Measurements from ENCODE around the gene CHPF. TPM values are rescaled to one million over a fixed set of nuclear protein-coding genes. Genes with fewer than 3 reads are reported as not detected.

The CHPF gene
- total RNA-seq, 1 donor from 2014 or later: 151 TPM

- TF ChIP-seq EZH2 (IDR thresholded peaks at IDR 0.05; ENCODE audit: insufficient read depth, low read length) (no peak), CTCF (IDR thresholded peaks at IDR 0.05; ENCODE audit: insufficient read depth, low read depth, low read length) (no peak)
- Histone ChIP-seq H3K36me3 (ENCODE audit: insufficient read depth, low read length) (peaks cover 13% of the 10 kb centered on the region), H3K4me2 (ENCODE audit: low read length) (no peak overlapping the region), H3K79me2 (ENCODE audit: insufficient read depth, low read length) (peaks cover 32% of the 10 kb centered on the region), H3K27me3 (ENCODE audit: insufficient read depth, low read length) (no peaks in the 10 kb centered on the region), H3K9ac (ENCODE audit: low read length) (peak overlapping the region; percentile 30), H3K27ac (ENCODE audit: low read depth, low read length) (no peak overlapping the region), H4K20me1 (ENCODE audit: insufficient read depth, low read length) (peaks cover 56% of the 10 kb centered on the region), H3K4me1 (ENCODE audit: insufficient read depth, low read length) (peaks cover 30% of the 10 kb centered on the region), H2AFZ (ENCODE audit: low read depth, low read length) (no peak overlapping the region), H3K4me3 (ENCODE audit: insufficient read depth, low read depth, low read length) (no peak overlapping the region), H3K9me3 (ENCODE audit: insufficient read depth, low read depth, low read length) (no peaks in the 10 kb centered on the region)
- FAIRE-seq (no peak), DNase-seq (ENCODE audit: low read depth) (no peak)
- peaks cover 7% of the 10 kb centered on the region for H3K27me3 Mint-ChIP-seq (ENCODE audit: low read depth, unreplicated experiment)
- H3K27ac Mint-ChIP-seq (ENCODE audit: unreplicated experiment): no peak overlapping the region
- no peak overlapping the region for H3K4me3 Mint-ChIP-seq (ENCODE audit: unreplicated experiment)
- no peaks in the 10 kb centered on the region for H3K9me3 Mint-ChIP-seq (ENCODE audit: unreplicated experiment)
- peaks cover 7% of the 10 kb centered on the region for H3K4me1 Mint-ChIP-seq (ENCODE audit: low read depth, unreplicated experiment)
- peaks cover 9% of the 10 kb centered on the region for H3K36me3 Mint-ChIP-seq (ENCODE audit: low read depth, unreplicated experiment)
Measured at GRCh38 chr2:219537657-219538488, 5.7 kb downstream of the CHPF start.

- Histone ChIP-seq H3K9ac (ENCODE audit: low read length) (no peak overlapping the region), H3K4me2 (ENCODE audit: low read length) (no peak overlapping the region), H3K4me1 (ENCODE audit: insufficient read depth, low read length) (peaks cover 24% of the 10 kb centered on the region), H3K27ac (ENCODE audit: low read depth, low read length) (no peak overlapping the region), H3K79me2 (ENCODE audit: insufficient read depth, low read length) (peaks cover 23% of the 10 kb centered on the region), H3K9me3 (ENCODE audit: insufficient read depth, low read depth, low read length) (no peaks in the 10 kb centered on the region), H3K4me3 (ENCODE audit: insufficient read depth, low read depth, low read length) (no peak overlapping the region), H4K20me1 (ENCODE audit: insufficient read depth, low read length) (peaks cover 47% of the 10 kb centered on the region), H3K36me3 (ENCODE audit: insufficient read depth, low read length) (peaks cover 13% of the 10 kb centered on the region), H2AFZ (ENCODE audit: low read depth, low read length) (no peak overlapping the region), H3K27me3 (ENCODE audit: insufficient read depth, low read length) (no peaks in the 10 kb centered on the region)
- peak overlapping the region; percentile 58 for H3K27ac Mint-ChIP-seq (ENCODE audit: unreplicated experiment)
- TF ChIP-seq CTCF (IDR thresholded peaks at IDR 0.05; ENCODE audit: insufficient read depth, low read depth, low read length) (no peak), EZH2 (IDR thresholded peaks at IDR 0.05; ENCODE audit: insufficient read depth, low read length) (no peak)
- no peak for DNase-seq (ENCODE audit: low read depth)
- peaks cover 9% of the 10 kb centered on the region for H3K36me3 Mint-ChIP-seq (ENCODE audit: low read depth, unreplicated experiment)
- H3K4me3 Mint-ChIP-seq (ENCODE audit: unreplicated experiment): no peak overlapping the region
- peaks cover 10% of the 10 kb centered on the region for H3K27me3 Mint-ChIP-seq (ENCODE audit: low read depth, unreplicated experiment)
- no peaks in the 10 kb centered on the region for H3K9me3 Mint-ChIP-seq (ENCODE audit: unreplicated experiment)
- peaks cover 7% of the 10 kb centered on the region for H3K4me1 Mint-ChIP-seq (ENCODE audit: low read depth, unreplicated experiment)
- FAIRE-seq: no peak
Measured at GRCh38 chr2:219536967-219537366, 6.6 kb downstream of the CHPF start.

GRCh38 chr2:219536425-219536824 is 7.2 kb downstream of the CHPF start:
- H3K4me1 ChIP-seq (ENCODE audit: insufficient read depth, low read length): peaks cover 19% of the 10 kb centered on the region
- Mint-ChIP-seq H3K4me3 (ENCODE audit: unreplicated experiment) (no peak overlapping the region), H3K36me3 (ENCODE audit: low read depth, unreplicated experiment) (peaks cover 9% of the 10 kb centered on the region), H3K9me3 (ENCODE audit: unreplicated experiment) (no peaks in the 10 kb centered on the region), H3K27ac (ENCODE audit: unreplicated experiment) (no peak overlapping the region), H3K27me3 (ENCODE audit: low read depth, unreplicated experiment) (peaks cover 12% of the 10 kb centered on the region), H3K4me1 (ENCODE audit: low read depth, unreplicated experiment) (peaks cover 7% of the 10 kb centered on the region)
- peaks cover 18% of the 10 kb centered on the region for H3K79me2 ChIP-seq (ENCODE audit: insufficient read depth, low read length)
- no peak overlapping the region for H2AFZ ChIP-seq (ENCODE audit: low read depth, low read length)
- H3K27ac ChIP-seq (ENCODE audit: low read depth, low read length): no peak overlapping the region
- FAIRE-seq (no peak), DNase-seq (ENCODE audit: low read depth) (no peak)
- H3K9me3 ChIP-seq (ENCODE audit: insufficient read depth, low read depth, low read length): no peaks in the 10 kb centered on the region
- peaks cover 42% of the 10 kb centered on the region for H4K20me1 ChIP-seq (ENCODE audit: insufficient read depth, low read length)
- TF ChIP-seq CTCF (IDR thresholded peaks at IDR 0.05; ENCODE audit: insufficient read depth, low read depth, low read length) (no peak), EZH2 (IDR thresholded peaks at IDR 0.05; ENCODE audit: insufficient read depth, low read length) (no peak)
- peaks cover 13% of the 10 kb centered on the region for H3K36me3 ChIP-seq (ENCODE audit: insufficient read depth, low read length)
- H3K9ac ChIP-seq (ENCODE audit: low read length): no peak overlapping the region
- no peak overlapping the region for H3K4me3 ChIP-seq (ENCODE audit: insufficient read depth, low read depth, low read length)
- H3K4me2 ChIP-seq (ENCODE audit: low read length): no peak overlapping the region
- no peaks in the 10 kb centered on the region for H3K27me3 ChIP-seq (ENCODE audit: insufficient read depth, low read length)

Data from astrocyte (in vitro differentiated cells and primary cell).